Lower lobe of right lung (tissue), 2 donors: ENCODE data around the gene TCAP. TPM values are rescaled to one million over a fixed set of nuclear protein-coding genes. Genes with fewer than 3 reads are reported as not detected.

ENCODE experiments used
- ATAC-seq, 2 donors: fragments of 200-7000 bp; cut with Tn5 transposase; one replicate each; pipeline ENCODE4 v1.9.1; 2020 to 2022; ENCODE audit warnings: mild to moderate bottlenecking in 2 of 2, moderate library complexity in 2 of 2
- DNase-seq: peaks from one replicate; pipeline ENCODE4 v3.0.0-alpha.2; 2020
- H3K27ac ChIP-seq: fragments of 200-600 bp; one replicate; pipeline ENCODE4 v1.8.0; 2022
- H3K27me3 ChIP-seq: fragments of 200-600 bp; one replicate; pipeline ENCODE4 v1.8.0; 2022; ENCODE audit warnings: low read depth
- H3K36me3 ChIP-seq: fragments of 200-600 bp; one replicate; pipeline ENCODE4 v1.8.0; 2022; ENCODE audit warnings: mild to moderate bottlenecking
- H3K4me1 ChIP-seq: fragments of 200-600 bp; one replicate; pipeline ENCODE4 v1.8.0; 2022
- H3K4me3 ChIP-seq: fragments of 200-600 bp; one replicate; pipeline ENCODE4 v1.8.0; 2022; ENCODE audit warnings: mild to moderate bottlenecking
- H3K9me3 ChIP-seq: fragments of 200-600 bp; one replicate; pipeline ENCODE4 v1.8.0; 2022
- intact Hi-C: fragments of 100-400 bp; cut with DNase I; formaldehyde crosslinking; loops from one replicate; pipeline ENCODE4 v1.11.0; 2022
- total RNA-seq: library from RNA; stranded (reverse); fragmentation: NEBNext Ultra II Directional; extraction: Animal tissue kit (Norgen Biotek cat#: 25700); gene quantifications from one replicate; pipeline ENCODE4 v1.2.1, GENCODE V29; 2021
- TF ChIP-seq, protein P1 (sequence below): fragments of 200-600 bp; IDR thresholded peaks from one replicate; pipeline ENCODE4 v1.8.0; 2022; ENCODE audit warnings: antibody characterized with exemption, mild to moderate bottlenecking
- donor health status: DM: no; HTN: yes; CAD: no; lungs with severe emphysema.

The TCAP gene
- total RNA-seq, 1 donor from 2014 or later, result 3.7 TPM

DNA sequence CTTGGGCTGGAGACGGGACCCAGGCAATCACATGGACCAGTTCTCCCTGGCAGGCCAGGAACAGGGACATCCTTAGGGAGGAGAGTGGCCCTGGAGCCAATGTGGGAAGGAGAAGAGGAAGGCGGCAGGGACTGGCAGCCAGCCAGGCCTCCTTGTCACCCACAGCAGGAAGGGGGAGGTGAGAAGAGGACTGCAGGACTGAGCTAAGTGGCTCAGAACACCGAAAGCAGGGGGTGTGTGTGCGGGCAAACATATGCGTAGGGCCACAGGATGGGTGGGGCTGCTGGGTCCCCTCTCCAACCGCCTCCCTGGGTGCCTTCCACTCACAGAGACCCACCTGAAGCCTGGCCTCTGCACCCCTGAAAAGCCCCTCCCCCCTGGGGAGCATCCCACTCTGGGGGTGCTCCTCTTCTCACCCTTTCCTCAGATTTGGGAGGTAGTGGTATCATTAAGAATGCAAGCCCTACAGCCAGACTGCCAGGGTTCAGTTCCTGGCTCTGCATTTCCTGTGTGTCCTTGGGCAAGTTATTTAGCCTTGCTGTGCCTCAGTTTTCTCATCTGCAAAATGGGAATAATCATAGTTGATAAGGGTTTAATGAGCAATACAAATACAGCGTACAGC is 11.2 kb downstream of the TCAP start:
- DNase-seq (peak; percentile 89), ATAC-seq (peak; percentile 75 to 77)
- no peaks in the 10 kb centered on the region for H3K27me3 ChIP-seq
- peak overlapping the region; percentile 60 for H3K27ac ChIP-seq
- peaks cover 46% of the 10 kb centered on the region for H3K4me1 ChIP-seq
- no peaks in the 10 kb centered on the region for H3K9me3 ChIP-seq
- H3K4me3 ChIP-seq, result no peak overlapping the region
- TF ChIP-seq, protein P1, sequence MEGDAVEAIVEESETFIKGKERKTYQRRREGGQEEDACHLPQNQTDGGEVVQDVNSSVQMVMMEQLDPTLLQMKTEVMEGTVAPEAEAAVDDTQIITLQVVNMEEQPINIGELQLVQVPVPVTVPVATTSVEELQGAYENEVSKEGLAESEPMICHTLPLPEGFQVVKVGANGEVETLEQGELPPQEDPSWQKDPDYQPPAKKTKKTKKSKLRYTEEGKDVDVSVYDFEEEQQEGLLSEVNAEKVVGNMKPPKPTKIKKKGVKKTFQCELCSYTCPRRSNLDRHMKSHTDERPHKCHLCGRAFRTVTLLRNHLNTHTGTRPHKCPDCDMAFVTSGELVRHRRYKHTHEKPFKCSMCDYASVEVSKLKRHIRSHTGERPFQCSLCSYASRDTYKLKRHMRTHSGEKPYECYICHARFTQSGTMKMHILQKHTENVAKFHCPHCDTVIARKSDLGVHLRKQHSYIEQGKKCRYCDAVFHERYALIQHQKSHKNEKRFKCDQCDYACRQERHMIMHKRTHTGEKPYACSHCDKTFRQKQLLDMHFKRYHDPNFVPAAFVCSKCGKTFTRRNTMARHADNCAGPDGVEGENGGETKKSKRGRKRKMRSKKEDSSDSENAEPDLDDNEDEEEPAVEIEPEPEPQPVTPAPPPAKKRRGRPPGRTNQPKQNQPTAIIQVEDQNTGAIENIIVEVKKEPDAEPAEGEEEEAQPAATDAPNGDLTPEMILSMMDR, result no peak
- peaks cover 8% of the 10 kb centered on the region for H3K36me3 ChIP-seq
- intact Hi-C loops, result no loop called here

DNA sequence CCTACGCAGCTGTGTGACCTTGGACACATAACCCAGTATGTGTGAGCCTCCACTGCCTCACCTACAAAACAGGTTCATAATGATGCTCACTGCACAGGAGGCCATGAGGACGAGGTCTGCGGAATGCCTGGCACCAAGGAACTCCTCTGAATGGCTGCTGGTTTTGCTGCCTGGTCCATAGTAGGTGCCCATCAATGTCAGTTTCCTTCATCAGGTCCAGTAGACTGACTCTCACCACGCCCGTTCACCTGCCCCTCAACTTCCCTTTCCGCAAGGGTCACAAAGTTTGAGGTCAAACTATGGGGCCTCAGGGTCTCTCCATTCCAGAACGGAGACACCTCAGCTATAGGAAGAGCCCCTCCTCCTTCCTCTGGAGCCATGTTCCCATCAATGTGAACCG is 11.9 kb downstream of the TCAP start:
- intact Hi-C loops, result no loop called here
- H3K4me1 ChIP-seq, result peaks cover 46% of the 10 kb centered on the region

DNA sequence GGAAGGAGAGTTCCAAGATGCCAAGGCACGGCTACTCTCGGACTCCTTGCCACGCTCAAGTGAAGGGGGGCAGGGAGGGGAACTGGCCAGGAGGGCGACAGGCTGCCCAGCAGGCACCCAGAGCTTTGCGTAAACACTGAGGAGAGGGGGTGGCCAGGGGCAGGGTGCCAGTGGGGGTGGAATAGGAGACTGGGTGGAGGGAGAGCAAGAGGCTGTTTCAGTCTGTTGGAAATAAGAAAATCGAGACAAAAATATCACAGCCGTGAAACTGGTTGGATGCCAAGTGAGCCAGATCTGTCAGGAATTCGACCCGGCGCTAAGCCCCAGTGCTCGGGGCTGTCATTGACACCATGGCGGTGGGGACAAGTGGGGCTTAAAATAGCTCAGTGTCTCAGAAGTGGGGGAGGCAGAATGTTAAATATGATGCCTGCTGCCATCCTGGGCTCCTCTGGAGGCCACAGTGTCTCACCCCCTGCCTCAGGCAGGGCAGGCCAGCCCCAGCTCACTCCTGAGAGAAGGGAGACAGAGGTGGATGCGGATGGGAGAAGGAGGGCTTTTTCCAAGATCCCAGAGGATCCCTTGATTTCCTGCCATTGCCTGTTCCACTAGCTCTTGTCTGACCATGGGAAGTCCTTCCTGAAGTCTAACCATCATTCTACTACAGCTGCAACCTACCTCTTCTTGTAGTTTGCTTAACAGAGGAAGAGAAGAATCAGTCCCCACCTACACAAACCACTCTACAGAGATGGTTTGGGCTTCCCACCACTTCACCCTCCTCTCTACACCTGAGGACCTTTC is 12.6 kb downstream of the TCAP start:
- Histone ChIP-seq H3K9me3 (no peaks in the 10 kb centered on the region), H3K4me1 (peaks cover 46% of the 10 kb centered on the region)

More for the DNA sequence above, 11.9 kb downstream of the TCAP start:
- H3K27me3 ChIP-seq, result no peaks in the 10 kb centered on the region
- peaks cover 8% of the 10 kb centered on the region for H3K36me3 ChIP-seq
- no peak for DNase-seq
- TF ChIP-seq, protein P1, result no peak
- no peak overlapping the region for H3K4me3 ChIP-seq
- ATAC-seq, result no peak
- H3K9me3 ChIP-seq, result no peaks in the 10 kb centered on the region
- H3K27ac ChIP-seq, result peak overlapping the region; percentile 56

DNA sequence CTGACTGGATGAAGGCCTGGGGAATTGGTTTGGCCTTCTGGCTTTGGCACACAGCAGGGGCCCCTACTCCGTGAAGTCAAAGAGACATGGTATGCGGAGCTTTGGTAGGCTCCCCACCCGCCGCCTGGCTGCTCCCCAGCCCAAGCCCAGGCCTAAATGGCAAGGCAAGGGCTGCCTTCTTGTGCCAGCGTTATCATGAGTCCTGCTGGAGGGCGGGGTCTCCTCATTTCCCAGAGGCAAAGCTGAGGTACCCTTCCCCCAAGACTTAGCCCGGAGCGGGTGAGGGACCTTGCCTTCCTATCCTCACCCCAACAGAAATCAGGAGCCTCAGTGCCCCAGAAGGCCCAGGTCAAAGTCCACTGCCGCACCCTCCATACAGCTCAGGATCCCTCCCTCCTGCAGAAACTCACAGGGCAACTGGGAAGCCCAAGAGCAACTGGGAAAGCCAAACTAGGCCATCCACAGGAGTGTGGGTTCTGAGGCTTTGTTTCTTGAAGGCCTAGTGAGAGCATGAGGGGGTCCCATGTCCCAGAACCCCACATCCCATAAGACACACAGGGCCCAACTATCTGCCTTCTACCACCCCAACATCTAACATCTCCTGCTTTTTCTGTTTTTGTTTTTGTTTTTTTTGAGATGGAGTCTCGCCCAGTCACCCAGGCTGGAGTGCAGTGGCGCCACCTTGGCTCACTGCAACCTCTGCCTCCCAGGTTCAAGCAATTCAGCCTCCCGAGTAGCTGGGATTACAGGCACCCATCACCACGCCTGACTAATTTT is 13.4 kb downstream of the TCAP start:
- Histone ChIP-seq H3K4me3 (no peak overlapping the region), H3K36me3 (peaks cover 14% of the 10 kb centered on the region), H3K27me3 (no peaks in the 10 kb centered on the region), H3K9me3 (no peaks in the 10 kb centered on the region), H3K27ac (peak overlapping the region; percentile 18), H3K4me1 (peaks cover 46% of the 10 kb centered on the region)
- intact Hi-C loops, result no loop called here
- TF ChIP-seq, protein P1, result no peak
- DNase-seq, result no peak
- ATAC-seq, result no peak

More for the DNA sequence above, 12.6 kb downstream of the TCAP start:
- DNase-seq (no peak), ATAC-seq (peak; percentile 28)
- TF ChIP-seq, protein P1, result no peak
- H3K27me3 ChIP-seq, result no peaks in the 10 kb centered on the region
- peak overlapping the region; percentile 18 for H3K27ac ChIP-seq
- no peak overlapping the region for H3K4me3 ChIP-seq
- H3K36me3 ChIP-seq, result peaks cover 8% of the 10 kb centered on the region
- intact Hi-C loops, result no loop called here

DNA sequence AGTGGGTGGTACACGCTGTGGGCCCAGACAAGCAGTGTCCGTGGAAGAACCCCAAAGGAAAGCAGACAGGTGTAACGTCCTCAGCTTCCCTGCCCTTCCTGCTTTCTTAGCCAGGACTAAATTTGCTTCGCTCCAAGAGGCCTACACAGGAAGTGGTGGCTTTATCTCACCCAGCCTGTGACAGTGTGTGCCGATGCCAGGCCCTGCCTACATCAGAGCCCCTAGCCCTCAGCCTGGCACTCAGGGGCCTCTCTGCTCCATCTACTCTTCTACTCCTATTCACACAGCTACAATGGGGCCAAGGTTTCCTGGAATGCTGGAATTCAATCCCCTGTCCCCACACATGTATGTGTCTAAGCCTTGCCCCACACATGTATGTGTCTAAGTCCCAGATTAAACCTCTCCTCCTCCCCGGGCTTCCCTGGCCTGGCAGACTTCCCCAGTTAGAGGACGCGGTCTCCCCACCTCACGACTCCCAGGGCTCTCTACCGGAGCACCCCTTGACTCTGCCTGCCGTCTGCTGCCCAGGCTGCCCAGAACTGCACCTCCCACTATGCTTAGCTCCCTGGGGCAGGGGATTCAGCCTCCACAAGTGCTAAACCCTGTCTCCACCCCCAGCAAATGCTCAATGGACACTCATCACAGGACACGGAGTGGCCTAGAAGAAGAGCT is 14.5 kb downstream of the TCAP start:
- Histone ChIP-seq H3K36me3 (peaks cover 23% of the 10 kb centered on the region), H3K4me3 (no peak overlapping the region), H3K9me3 (no peaks in the 10 kb centered on the region), H3K27me3 (no peaks in the 10 kb centered on the region), H3K27ac (peak overlapping the region; percentile 46), H3K4me1 (peaks cover 46% of the 10 kb centered on the region)
- intact Hi-C loops, result no loop called here
- DNase-seq (no peak), ATAC-seq (no peak)
- TF ChIP-seq, protein P1, result no peak
